Hepatocyte (in vitro differentiated cells): ENCODE data around the gene ZNF746. TPM values are rescaled to one million over a fixed set of nuclear protein-coding genes. Genes with fewer than 3 reads are reported as not detected.
"Not testable (repeated sequence)": the region's sequence is repeated elsewhere in the genome, so short reads cannot be mapped to it uniquely, and the experiment has no call there.

Experiments
- DNase-seq: peaks from one replicate; pipeline ENCODE4 v3.0.0-alpha.2; 2016; ENCODE audit warnings: low spot score
- H2AFZ ChIP-seq: fragments of 200-600 bp; sonication (generic); 2 replicates; pipeline ENCODE4 v1.6.0; 2016; ENCODE audit warnings: antibody characterized with exemption, mild to moderate bottlenecking
- H3K27ac ChIP-seq: fragments of 200-600 bp; sonication (generic); 2 replicates; pipeline ENCODE4 v1.5.1; 2016; ENCODE audit warnings: mild to moderate bottlenecking
- H3K27me3 ChIP-seq: fragments of 200-600 bp; sonication (generic); 2 replicates; pipeline ENCODE4 v1.6.1; 2016
- H3K36me3 ChIP-seq: fragments of 200-600 bp; sonication (generic); replicated peaks from 2 replicates; pipeline ENCODE4 v1.5.1; 2016; ENCODE audit warnings: low read depth; ENCODE audit not compliant: insufficient read depth
- H3K4me1 ChIP-seq: fragments of 200-600 bp; sonication (generic); 2 replicates; pipeline ENCODE4 v1.5.1; 2016; ENCODE audit warnings: mild to moderate bottlenecking, moderate library complexity; ENCODE audit not compliant: insufficient read depth
- H3K4me2 ChIP-seq: fragments of 200-600 bp; sonication (generic); 2 replicates; pipeline ENCODE4 v1.6.0; 2016
- H3K4me3 ChIP-seq: fragments of 200-600 bp; sonication (generic); 2 replicates; pipeline ENCODE4 v1.5.1; 2016; ENCODE audit warnings: mild to moderate bottlenecking
- H3K79me2 ChIP-seq: fragments of 200-600 bp; sonication (generic); 2 replicates; pipeline ENCODE4 v1.6.0; 2017; ENCODE audit warnings: mild to moderate bottlenecking
- H3K9me2 ChIP-seq: fragments of 200-600 bp; sonication (generic); replicated peaks from 2 replicates; pipeline ENCODE4 v1.6.0; 2017; ENCODE audit warnings: mild to moderate bottlenecking; ENCODE audit not compliant: insufficient read depth
- H3K9me3 ChIP-seq: fragments of 200-600 bp; sonication (generic); 2 replicates; pipeline ENCODE4 v1.5.1; 2016; ENCODE audit warnings: low read depth, mild to moderate bottlenecking
- H4K20me1 ChIP-seq: fragments of 200-600 bp; sonication (generic); 2 replicates; pipeline ENCODE4 v1.6.0; 2016; ENCODE audit warnings: mild to moderate bottlenecking; ENCODE audit not compliant: insufficient read depth, poor library complexity, severe bottlenecking
- CTCF ChIP-seq: fragments of 200-600 bp; sonication (generic); IDR thresholded peaks from 2 replicates; pipeline ENCODE4 v1.5.1; 2016; ENCODE audit warnings: antibody characterized with exemption, mild to moderate bottlenecking; ENCODE audit not compliant: poor library complexity
- EZH2 ChIP-seq: fragments of 200-600 bp; sonication (generic); IDR thresholded peaks from 2 replicates; pipeline ENCODE4 v1.6.1; 2016; ENCODE audit warnings: antibody characterized with exemption, mild to moderate bottlenecking, borderline replicate concordance
- EZH2phosphoT487 ChIP-seq: fragments of 200-600 bp; sonication (generic); IDR thresholded peaks from one replicate; pipeline ENCODE4 v1.6.1; 2018; ENCODE audit warnings: antibody characterized with exemption, mild to moderate bottlenecking, low read depth, moderate library complexity; ENCODE audit not compliant: unreplicated experiment, severe bottlenecking
- WGBS: methylation state at CpG from one replicate; pipeline ENCODE4 v1.1.6; 2016; ENCODE audit warnings: low lambda C conversion rate; ENCODE audit errors: missing lambda C conversion rate; 5-methylcytosine and 5-hydroxymethylcytosine counted together
- polyA plus RNA-seq: library from polyadenylated mRNA; unstranded; fragments of >200 nt; fragmentation: Nextera tagmentation; extraction: Ambion mirVana; gene quantifications from 2 replicates; pipeline ENCODE4 v1.2.1, GENCODE V29; 2016
- total RNA-seq: library from RNA; depleted of rRNA; stranded (reverse); fragments of >200 nt; gene quantifications from 2 replicates; pipeline ENCODE4 v1.2.3, GENCODE V29; 2014

The ZNF746 gene
- total and polyA plus RNA-seq, 2 experiments from 2014 or later: 12.2 to 15.6 TPM

- no peaks in the 10 kb centered on the region for H3K4me1 ChIP-seq
- H3K4me3 ChIP-seq: no peak overlapping the region
- no peak overlapping the region for H3K4me2 ChIP-seq
- no peak overlapping the region for H3K27ac ChIP-seq
- no peak for TF ChIP-seq EZH2
- no peak for TF ChIP-seq EZH2phosphoT487
- no peak for TF ChIP-seq CTCF
- H4K20me1 ChIP-seq: no peaks in the 10 kb centered on the region
- H3K9me3 ChIP-seq: no peaks in the 10 kb centered on the region
- no peaks in the 10 kb centered on the region for H3K9me2 ChIP-seq
- WGBS: 97% methylated on average over 10 of the region's 10 CpGs
- DNase-seq: no peak
- no peak overlapping the region for H2AFZ ChIP-seq
- no peaks in the 10 kb centered on the region for H3K27me3 ChIP-seq
- H3K79me2 ChIP-seq: no peaks in the 10 kb centered on the region
- no peaks in the 10 kb centered on the region for H3K36me3 ChIP-seq
Observed at GRCh38 chr7:149450821-149451220, 46.8 kb downstream of the ZNF746 start.

GRCh38 chr7:149449897-149450296, 47.7 kb downstream of the ZNF746 start:
- Histone ChIP-seq H3K4me3 (no peak overlapping the region), H4K20me1 (no peaks in the 10 kb centered on the region), H3K9me2 (no peaks in the 10 kb centered on the region), H3K27ac (no peak overlapping the region), H3K4me2 (no peak overlapping the region), H2AFZ (no peak overlapping the region), H3K36me3 (no peaks in the 10 kb centered on the region), H3K79me2 (no peaks in the 10 kb centered on the region), H3K4me1 (no peaks in the 10 kb centered on the region), H3K27me3 (no peaks in the 10 kb centered on the region), H3K9me3 (no peaks in the 10 kb centered on the region)
- 93% methylated on average over 6 of the region's 6 CpGs for WGBS
- no peak for DNase-seq
- TF ChIP-seq EZH2phosphoT487: no peak
- TF ChIP-seq CTCF: no peak
- TF ChIP-seq EZH2: no peak

- H3K27ac ChIP-seq: no peak overlapping the region
- no peak overlapping the region for H3K4me2 ChIP-seq
- 88% methylated on average over 8 of the region's 8 CpGs for WGBS
- H3K79me2 ChIP-seq: no peaks in the 10 kb centered on the region
- no peak overlapping the region for H2AFZ ChIP-seq
- H3K4me1 ChIP-seq: no peaks in the 10 kb centered on the region
- DNase-seq: no peak
- no peaks in the 10 kb centered on the region for H3K9me2 ChIP-seq
- no peaks in the 10 kb centered on the region for H3K27me3 ChIP-seq
- no peaks in the 10 kb centered on the region for H3K9me3 ChIP-seq
- no peaks in the 10 kb centered on the region for H3K36me3 ChIP-seq
- H3K4me3 ChIP-seq: no peak overlapping the region
- no peaks in the 10 kb centered on the region for H4K20me1 ChIP-seq
- TF ChIP-seq CTCF: no peak
Observed at GRCh38 chr7:149448961-149449360, 48.6 kb downstream of the ZNF746 start.

- DNase-seq, H3K79me2 ChIP-seq, H3K9me3 ChIP-seq: not testable (repeated sequence)
Observed at GRCh38 chr7:149446026-149446425, 51.6 kb downstream of the ZNF746 start.

More at GRCh38 chr7:149446026-149446425, 51.6 kb downstream of the ZNF746 start:
- not testable (repeated sequence) for H3K9me2 ChIP-seq, H3K4me1 ChIP-seq, H3K4me2 ChIP-seq, H2AFZ ChIP-seq, H3K27ac ChIP-seq, H3K36me3 ChIP-seq, H3K4me3 ChIP-seq, H4K20me1 ChIP-seq, H3K27me3 ChIP-seq
- 96% methylated on average over 11 of the region's 11 CpGs for WGBS
